GM21360 (cell line): Measurements from ENCODE around the gene PIK3IP1.
"Not testable (repeated sequence)": the region's sequence is repeated elsewhere in the genome, so short reads cannot be mapped to it uniquely, and the experiment has no call there.

Experiments
- ATAC-seq: cut with Tn5 transposase; IDR thresholded peaks from one replicate; pipeline ENCODE4 v1.9.1; 2021; ENCODE audit warnings: mild to moderate bottlenecking, moderate library complexity; ENCODE audit not compliant: unreplicated experiment

The PIK3IP1 gene

DNA sequence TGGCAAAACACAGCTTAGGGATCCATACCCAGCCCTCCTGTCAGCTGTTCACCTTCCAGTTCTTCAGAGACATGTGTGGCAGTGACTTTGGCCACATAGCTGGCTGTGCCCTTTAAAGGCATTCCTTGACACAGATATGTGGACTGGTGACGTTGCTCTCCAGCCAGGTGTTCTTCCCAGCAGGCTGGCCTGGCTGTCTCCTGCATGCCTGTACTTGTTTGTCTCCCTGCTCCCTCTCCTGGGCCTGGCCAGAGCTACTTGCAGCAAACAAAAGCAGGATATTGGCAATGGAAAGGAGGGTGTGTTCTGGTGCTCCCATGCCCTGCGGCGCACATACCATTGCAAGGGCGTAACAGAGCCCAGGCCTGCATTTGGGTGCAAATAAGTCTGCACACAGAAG, 38.3 kb downstream of the PIK3IP1 start:
- ATAC-seq = no peak

GRCh38 chr22:31250740-31251600, 41.3 kb downstream of the PIK3IP1 start:
- ATAC-seq = no peak

- ATAC-seq = no peak
Measured at GRCh38 chr22:31248965-31249958, 43.0 kb downstream of the PIK3IP1 start.

GRCh38 chr22:31248138-31248745, 44.0 kb downstream of the PIK3IP1 start:
- no peak for ATAC-seq

GRCh38 chr22:31247726-31248125, 44.6 kb downstream of the PIK3IP1 start:
- no peak for ATAC-seq

- ATAC-seq = no peak
Measured at GRCh38 chr22:31246687-31247086, 45.6 kb downstream of the PIK3IP1 start.

DNA sequence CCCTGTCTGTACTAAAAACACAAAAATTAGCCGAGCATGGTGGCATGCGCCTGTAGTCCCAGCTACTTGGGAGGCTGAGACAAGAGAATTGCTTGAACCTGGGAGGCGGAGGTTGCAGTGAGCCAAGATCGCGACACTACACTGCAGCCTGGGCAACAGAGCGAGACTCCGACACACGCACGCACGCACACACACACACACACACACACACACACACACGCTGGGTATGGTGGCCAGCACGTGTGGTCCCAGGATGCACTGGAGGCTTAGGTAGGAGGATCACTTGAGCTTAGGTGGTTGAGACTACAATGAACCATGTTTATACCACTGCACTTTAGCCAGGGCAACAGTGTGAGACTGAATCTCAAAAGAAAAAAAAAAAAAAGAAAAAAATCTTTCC, 46.3 kb downstream of the PIK3IP1 start:
- ATAC-seq = not testable (repeated sequence)

GRCh38 chr22:31244943-31245451, 47.3 kb downstream of the PIK3IP1 start:
- no peak for ATAC-seq

DNA sequence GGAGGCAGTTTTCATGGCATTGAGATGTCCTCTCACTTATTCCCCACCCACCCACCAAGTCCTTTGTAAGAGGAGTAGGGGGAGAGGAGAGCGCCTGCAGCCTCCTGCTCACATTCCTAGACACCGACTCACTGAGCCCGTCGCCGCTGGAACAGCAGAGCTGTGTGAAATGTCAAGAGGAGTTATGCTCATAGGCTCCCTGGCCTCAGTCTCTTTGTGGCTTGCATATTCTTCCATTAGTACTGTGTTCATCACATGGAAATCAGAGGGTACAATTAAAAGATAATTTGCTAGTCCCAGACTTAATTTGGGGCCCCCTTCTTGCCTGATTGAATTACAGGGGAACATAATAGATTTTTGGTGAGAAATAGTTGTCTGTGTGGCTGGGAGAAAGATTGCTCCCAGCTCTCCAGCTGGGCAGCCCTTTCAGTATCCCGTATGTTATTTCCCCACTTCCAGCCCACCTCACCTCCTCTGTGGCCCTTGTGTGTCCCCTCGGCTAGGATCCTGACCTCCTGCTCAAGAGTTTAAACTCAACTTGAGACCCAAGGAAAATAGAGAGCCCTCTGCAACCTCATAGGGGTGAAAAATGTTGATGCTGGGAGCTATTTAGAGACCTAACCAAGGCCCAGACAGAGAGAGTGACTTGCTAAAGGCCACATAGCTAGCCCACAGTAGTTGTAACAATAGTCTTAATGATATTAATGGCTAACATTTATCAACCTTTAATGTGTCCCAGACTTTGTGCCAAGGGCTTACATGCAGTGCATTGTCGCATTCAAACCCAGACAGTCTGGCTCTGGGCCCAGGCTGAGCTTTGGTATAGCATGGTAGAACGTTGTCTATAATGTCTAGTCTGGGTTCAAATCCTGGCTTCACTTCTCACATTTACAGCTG, 48.0 kb downstream of the PIK3IP1 start:
- no peak for ATAC-seq

DNA sequence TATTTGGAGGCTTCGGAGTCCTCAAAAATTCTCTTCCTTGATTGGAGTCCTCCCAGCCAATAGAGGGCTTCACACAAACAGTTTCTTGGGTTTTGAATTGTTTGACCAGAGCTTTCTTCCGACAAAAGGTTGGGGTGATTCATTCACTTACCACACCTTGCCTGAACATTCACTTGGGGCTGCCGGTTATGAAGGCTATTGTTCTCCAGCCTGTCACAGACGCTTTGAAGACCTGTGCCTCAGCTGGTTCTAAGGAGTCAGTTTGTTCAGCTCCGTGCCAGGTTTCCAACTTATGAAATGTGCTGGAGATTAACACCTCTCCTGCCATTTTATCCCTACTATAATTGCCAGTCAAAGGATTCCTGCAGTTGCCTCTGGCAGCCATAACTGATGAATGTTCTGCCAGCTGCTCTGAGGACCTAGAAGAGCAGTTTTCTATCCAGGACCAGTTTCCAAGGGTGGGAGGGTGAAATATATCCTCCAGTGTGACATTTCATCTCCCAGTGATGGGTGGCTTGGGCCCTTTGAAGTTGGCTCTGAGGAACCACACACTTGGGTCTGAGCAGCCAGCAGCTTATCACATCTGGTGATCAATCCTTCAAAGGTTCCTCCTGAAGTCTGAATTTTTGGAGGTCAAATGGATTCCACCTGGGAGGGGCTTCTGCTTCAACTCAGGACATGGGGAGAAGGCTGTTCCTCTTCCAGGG, 48.8 kb downstream of the PIK3IP1 start:
- ATAC-seq = no peak

- no peak for ATAC-seq
Measured at GRCh38 chr22:31241936-31242335, 50.4 kb downstream of the PIK3IP1 start.

GRCh38 chr22:31241200-31241599, 51.1 kb downstream of the PIK3IP1 start:
- no peak for ATAC-seq

DNA sequence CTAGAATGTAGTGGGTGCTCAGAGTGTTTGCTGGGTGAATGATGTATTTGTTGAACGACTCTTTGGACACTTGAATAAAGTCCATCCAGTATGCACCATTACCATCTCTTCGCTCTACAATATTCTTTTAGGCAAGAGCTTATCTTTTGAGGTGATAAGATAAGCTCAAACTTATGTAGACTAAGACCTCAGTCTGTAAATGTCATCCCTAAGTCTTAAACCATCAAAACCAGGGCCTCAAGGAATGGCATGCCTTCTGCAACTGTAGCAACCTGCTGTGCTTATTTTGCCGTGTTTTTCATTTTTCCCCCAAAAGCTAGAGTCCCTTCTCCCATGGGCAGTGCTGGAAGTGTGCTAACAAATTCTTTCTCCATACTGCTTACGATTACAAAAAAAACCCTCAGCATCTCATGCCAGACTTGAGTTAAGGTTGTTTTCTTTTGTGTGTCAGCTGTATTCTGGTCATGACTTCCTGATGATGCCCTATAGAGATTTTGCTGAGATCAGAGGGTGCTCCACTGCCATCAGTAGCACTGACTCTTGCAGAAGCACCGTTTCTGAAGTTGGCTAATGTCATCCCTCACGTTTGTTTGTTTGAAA, 52.4 kb downstream of the PIK3IP1 start:
- no peak for ATAC-seq

- ATAC-seq = no peak
Measured at GRCh38 chr22:31238057-31238456, 54.2 kb downstream of the PIK3IP1 start.

- not testable (repeated sequence) for ATAC-seq
Measured at GRCh38 chr22:31236044-31236443, 56.2 kb downstream of the PIK3IP1 start.

DNA sequence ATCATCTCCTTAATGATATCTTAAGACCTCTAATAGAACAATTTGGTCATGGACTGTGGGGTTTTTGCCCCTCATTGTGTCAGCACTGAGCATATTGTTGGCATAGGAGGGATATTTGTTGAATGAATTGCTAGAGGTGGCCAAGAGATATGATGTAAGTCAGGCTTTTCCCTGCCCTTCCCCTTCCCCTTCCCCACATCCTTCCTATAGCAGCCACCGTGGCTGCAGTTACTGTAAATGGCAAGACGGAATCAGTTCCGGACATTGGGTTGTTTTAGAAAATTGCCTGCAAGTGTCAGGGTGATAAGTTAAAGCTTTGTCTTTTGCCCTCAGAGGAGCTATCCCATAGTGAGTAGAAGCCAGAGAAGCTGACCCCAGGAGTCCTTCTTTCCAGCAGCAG, 57.2 kb downstream of the PIK3IP1 start:
- no peak for ATAC-seq

- no peak for ATAC-seq
Measured at GRCh38 chr22:31233001-31233400, 59.3 kb downstream of the PIK3IP1 start.
